ENCODE data around the gene TPSB2. TPM values are rescaled to one million over a fixed set of nuclear protein-coding genes. Genes with fewer than 3 reads are reported as not detected.
"Not testable (repeated sequence)": the region's sequence is repeated elsewhere in the genome, so short reads cannot be mapped to it uniquely, and the experiment has no call there.

The TPSB2 gene
- total RNA-seq, 4 donors from 2014 or later: 27.8 to 142 (median 91.8) TPM

DNA sequence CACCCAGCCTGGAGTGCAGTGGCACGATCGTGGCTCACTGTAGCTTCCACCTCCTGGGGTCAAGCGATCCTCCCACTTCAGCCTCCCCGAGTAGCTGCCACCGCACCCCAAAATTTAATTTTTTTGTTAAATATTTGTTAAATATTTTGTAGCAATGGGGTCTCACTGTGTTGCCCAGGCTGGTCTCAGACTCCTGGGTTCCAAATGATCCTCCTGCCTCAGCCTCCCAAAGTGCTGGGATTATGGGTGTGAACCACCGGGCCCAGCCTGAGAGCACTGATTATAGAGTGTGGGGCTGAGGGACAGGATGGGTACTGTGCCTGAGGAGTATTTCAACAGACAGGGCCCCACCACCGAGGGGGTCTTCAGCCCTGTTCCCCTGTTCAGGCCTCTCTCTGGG, 40.5 kb downstream of the TPSB2 start:
- Histone ChIP-seq H3K4me1 (peaks cover 0 to 81% (median 11%) of the 10 kb centered on the region in 3 donors), H3K27me3 (no peaks in the 10 kb centered on the region), H3K9me3 (no peaks in the 10 kb centered on the region), H3K36me3 (peaks cover 0 to 3% of the 10 kb centered on the region in 2 donors), H3K27ac (peak overlapping the region in 2 of 4 donors; percentile 71 to 86), H3K4me3 (no peak overlapping the region)
- 50% methylated on average over 5 of the region's 7 CpGs; no CpG with 5 or more reads in 1 of the 2 donors for WGBS, 2 donors (ENCODE audit: low coverage in 1 of 2)
- TF ChIP-seq, protein P1, sequence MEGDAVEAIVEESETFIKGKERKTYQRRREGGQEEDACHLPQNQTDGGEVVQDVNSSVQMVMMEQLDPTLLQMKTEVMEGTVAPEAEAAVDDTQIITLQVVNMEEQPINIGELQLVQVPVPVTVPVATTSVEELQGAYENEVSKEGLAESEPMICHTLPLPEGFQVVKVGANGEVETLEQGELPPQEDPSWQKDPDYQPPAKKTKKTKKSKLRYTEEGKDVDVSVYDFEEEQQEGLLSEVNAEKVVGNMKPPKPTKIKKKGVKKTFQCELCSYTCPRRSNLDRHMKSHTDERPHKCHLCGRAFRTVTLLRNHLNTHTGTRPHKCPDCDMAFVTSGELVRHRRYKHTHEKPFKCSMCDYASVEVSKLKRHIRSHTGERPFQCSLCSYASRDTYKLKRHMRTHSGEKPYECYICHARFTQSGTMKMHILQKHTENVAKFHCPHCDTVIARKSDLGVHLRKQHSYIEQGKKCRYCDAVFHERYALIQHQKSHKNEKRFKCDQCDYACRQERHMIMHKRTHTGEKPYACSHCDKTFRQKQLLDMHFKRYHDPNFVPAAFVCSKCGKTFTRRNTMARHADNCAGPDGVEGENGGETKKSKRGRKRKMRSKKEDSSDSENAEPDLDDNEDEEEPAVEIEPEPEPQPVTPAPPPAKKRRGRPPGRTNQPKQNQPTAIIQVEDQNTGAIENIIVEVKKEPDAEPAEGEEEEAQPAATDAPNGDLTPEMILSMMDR (IDR thresholded peaks at IDR 0.05): no peak
- TF ChIP-seq POLR2A (IDR thresholded peaks at IDR 0.05) (no peak), POLR2AphosphoS5 (IDR thresholded peaks at IDR 0.05) (no peak), EP300 (IDR thresholded peaks at IDR 0.05) (no peak)
- no peak for ATAC-seq

DNA sequence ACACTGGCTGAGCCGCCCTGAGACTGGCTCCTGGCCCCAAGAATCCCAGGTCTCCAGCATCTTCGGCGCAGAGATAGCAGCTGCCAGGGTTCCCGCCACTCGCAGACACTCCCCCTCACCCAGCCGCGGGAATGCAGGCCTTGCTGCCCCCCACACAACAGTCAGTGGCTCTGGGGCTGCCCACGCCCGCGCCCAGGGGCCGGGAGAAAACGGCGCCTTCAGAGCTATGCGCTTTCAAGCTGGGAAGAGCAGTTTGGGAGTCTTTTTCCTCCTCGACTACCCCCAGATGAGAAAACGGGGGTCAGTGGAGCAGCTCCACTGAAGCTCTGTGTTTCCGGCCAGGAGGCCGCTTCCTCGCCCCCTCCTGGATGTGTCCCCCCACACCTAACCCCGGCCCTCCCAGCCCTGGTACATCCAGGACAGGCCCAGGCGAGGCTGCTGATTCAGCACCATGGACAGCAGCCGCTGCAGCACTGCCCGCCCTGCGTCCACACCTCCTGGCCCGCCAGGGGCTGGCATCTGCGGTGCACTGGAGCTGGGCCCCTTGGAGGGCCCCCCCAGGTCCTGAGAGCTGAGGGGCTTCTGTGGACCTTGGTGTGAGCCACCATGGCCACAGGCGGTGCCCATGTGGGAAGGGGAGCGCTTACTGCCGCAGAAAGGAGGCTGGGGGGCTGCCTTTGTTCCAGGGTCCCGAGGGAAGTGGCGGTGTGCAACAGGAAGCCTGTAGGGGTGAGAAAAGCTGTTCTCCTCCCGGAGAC, 41.4 kb downstream of the TPSB2 start:
- TF ChIP-seq POLR2A (IDR thresholded peaks at IDR 0.05): no peak
- TF ChIP-seq, protein P1 (IDR thresholded peaks at IDR 0.05): peak in 2 of 4 experiments; percentile 8 to 31
- Histone ChIP-seq H3K27me3 (no peaks in the 10 kb centered on the region), H3K36me3 (peaks cover 0 to 3% of the 10 kb centered on the region in 2 donors), H3K9me3 (no peaks in the 10 kb centered on the region), H3K4me3 (no peak overlapping the region), H3K4me1 (peaks cover 0 to 81% (median 6%) of the 10 kb centered on the region in 3 donors), H3K27ac (peak overlapping the region in 2 of 4 donors; percentile 45 to 53)
- no CpG with 5 or more reads among the region's 32 CpGs for WGBS, 2 donors (ENCODE audit: low coverage in 1 of 2)
- peak; percentile 55 for ATAC-seq

DNA sequence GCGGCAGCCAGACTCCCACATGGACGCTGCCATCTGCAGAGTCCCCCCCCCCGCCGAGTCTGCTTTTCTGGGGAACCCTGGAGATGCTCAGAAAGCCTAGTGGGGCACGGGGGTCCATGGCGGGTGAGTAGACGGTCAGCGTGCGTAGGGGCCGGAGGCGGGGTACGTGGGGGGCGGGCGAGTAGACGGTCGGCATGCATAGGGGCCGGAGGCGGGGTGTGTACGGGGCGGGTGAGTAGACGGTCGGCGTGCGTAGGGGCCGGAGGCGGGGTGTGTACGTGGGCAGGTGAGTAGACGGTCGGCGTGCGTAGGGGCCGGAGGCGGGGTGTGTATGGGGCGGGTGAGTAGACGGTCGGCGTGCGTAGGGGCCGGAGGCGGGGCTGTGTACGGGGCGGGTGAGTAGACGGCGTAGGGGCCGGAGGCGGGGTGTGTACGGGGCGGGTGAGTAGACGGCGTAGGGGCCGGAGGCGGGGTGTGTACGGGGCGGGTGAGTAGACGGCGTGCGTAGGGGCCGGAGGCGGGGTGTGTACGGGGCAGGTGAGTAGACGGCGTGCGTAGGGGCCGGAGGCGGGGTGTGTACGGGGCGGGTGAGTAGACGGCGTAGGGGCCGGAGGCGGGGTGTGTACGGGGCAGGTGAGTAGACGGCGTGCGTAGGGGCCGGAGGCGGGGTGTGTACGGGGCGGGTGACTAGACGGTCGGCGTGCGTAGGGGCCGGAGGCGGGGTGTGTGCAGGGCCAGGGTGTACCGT, 44.4 kb downstream of the TPSB2 start:
- H3K4me3 ChIP-seq, H3K27me3 ChIP-seq, ATAC-seq, H3K9me3 ChIP-seq, H3K36me3 ChIP-seq: not testable (repeated sequence)
- Histone ChIP-seq H3K4me1 (peaks cover 2 to 81% (median 34%) of the 10 kb centered on the region in 3 donors), H3K27ac (peak overlapping the region; percentile 10 to 95 (median 94))
- WGBS, 2 donors (ENCODE audit: low coverage in 1 of 2): no CpG with 5 or more reads among the region's 86 CpGs

DNA sequence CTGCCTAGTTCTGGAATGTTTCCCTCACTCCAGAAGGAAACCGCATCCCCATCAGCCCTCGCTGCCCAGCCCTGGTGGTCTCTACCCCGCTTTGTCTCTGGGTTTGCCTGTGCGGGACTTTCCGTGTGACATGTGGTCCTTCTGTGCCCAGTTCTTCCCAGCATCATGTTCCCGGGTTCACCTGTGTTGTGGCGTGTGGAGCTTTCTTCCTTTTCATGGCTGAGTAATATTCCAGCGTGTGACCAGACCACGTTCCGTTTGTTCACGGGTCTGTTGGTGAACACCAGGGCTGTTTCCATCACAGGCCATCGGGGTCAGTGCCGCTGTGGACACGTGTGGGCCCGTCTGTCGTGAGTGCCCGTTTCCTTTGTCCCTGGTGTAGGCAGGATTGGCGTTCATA, 45.0 kb downstream of the TPSB2 start:
- H3K4me1 ChIP-seq: peaks cover 2 to 81% (median 38%) of the 10 kb centered on the region in 3 donors
- peaks cover 0 to 3% of the 10 kb centered on the region in 2 donors for H3K36me3 ChIP-seq
- no peak overlapping the region for H3K4me3 ChIP-seq
- H3K27me3 ChIP-seq: no peaks in the 10 kb centered on the region
- 94% methylated on average over 5 of the region's 18 CpGs; no CpG with 5 or more reads in 1 of the 2 donors for WGBS, 2 donors (ENCODE audit: low coverage in 1 of 2)
- H3K27ac ChIP-seq: peak overlapping the region; percentile 10 to 95 (median 94)
- ATAC-seq: no peak
- no peak for TF ChIP-seq POLR2A (IDR thresholded peaks at IDR 0.05)
- TF ChIP-seq, protein P1 (IDR thresholded peaks at IDR 0.05): no peak
- H3K9me3 ChIP-seq: no peaks in the 10 kb centered on the region

DNA sequence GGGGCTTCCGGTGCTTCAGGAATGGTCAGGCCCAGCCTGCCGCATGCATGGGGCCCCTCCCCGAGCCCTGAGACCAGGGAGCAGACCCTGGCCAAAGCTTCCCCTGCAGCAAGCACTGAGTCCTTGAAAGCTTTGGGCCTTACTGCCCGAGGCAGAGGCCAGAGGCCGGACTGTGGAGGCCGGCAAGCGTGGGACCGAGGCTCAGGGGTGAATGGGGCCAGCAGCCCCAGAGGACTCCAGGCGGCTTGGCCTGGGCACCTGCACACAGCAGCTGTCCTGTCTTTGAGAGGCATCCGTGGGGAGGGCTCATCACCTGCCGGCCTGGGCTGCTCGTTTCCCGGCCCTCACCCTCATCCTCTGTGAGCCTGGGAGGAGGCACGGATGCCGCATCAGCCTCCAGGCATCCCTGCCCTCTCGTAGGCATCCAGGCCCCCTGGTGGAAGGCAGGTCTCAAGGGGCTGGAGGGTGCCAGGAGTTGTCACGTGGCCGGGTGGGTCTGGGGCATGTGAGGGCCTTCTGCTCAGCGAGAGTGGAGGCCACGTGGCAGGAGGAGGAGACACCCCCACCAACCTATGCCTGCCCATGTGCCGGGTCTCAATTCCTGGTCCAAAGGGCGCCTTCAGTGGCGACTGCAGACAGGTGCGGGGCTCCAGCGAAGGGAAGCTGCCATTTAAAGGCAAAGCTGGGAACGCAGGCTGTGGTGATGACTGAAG, 45.7 kb downstream of the TPSB2 start:
- TF ChIP-seq POLR2AphosphoS5 (IDR thresholded peaks at IDR 0.05) (peak; percentile 73), EP300 (IDR thresholded peaks at IDR 0.05) (no peak), POLR2A (IDR thresholded peaks at IDR 0.05) (no peak)
- TF ChIP-seq, protein P1 (IDR thresholded peaks at IDR 0.05): peak in 3 of 4 experiments; percentile 44 to 72 (median 61)
- WGBS, 2 donors (ENCODE audit: low coverage in 1 of 2): 93% methylated on average over 2 of the region's 26 CpGs; no CpG with 5 or more reads in 1 of the 2 donors
- Histone ChIP-seq H3K4me3 (no peak overlapping the region), H3K9me3 (no peaks in the 10 kb centered on the region), H3K27me3 (no peaks in the 10 kb centered on the region), H3K4me1 (peaks cover 2 to 82% (median 38%) of the 10 kb centered on the region in 3 donors), H3K36me3 (peaks cover 0 to 3% of the 10 kb centered on the region in 2 donors), H3K27ac (peak overlapping the region; percentile 79 to 95 (median 94))
- ATAC-seq: peak; percentile 26
